GM03348 (cell line): ENCODE results near the gene PSMD12.

Source experiments
- DNase-seq: peaks from one replicate; pipeline ENCODE4 v3.0.0; 2012; ENCODE audit warnings: low spot score

PSMD12 gene

DNA sequence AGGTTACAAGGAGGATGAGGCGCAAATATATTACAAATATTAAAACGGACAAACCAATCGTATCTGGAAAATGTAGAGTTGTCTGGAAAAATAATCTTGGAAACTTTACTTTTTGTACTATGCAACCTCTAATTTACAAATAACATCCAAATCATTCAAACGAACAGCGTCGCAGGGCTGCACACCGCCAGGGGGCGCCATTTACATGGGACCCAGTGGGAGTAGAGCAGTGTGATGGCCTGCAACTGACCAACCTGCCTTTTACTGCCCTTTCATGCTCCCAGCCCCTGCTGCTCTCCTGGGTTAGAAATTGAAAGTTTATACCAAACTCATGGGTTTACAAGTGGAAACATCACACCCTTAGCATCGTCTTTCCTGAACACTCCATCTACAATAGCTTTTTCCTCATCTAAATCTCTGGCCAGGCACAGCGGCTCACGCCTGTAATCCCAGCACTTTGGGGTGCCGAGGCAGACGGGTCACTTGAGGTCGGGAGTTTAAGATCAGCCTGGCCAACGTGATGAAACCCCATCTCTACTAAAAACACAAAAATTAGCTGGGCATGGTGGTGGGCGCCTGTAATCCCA, 20.7 kb upstream of the PSMD12 start:
- peak; percentile 66 for DNase-seq

DNA sequence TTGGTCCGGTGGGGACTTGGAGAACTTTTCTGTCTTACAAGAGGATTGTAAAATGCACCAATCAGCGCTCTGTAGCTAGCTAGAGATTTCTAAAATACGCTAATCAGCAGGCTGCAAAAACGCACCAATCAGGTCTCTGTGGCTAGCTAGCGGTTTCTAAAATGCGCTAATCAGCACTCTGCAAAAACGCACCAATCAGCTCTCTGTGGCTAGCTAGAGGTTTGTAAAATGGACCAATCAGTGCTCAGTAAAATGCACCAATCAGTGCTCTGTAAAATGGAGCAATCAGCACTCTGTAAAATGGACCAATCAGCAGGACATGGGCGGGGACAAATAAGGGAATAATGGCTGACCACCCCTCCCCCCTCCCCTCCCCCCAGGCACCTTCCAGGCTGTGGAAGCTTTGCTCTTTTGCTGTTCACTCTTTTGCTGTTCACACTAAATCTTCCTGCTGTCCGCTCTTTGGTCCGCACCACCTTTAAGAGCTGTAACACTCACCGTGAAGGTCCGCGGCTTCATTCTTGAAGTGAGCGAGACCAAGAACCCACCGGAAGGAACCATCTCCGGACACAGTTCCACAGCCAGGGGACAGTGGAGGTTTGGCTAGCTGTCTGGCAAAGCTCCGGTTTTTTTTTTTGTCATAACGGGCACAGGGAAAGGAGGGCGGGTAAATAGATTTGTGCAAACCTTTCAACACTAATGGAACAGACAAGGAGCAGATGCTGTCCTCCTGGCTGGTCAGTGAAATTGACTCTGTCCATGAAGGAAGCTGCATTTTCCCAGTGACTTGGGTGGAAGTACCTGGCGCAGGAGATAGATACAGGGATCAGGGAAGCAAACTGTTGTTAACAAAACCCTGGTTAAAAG, 19.0 kb upstream of the PSMD12 start:
- no peak for DNase-seq

DNA sequence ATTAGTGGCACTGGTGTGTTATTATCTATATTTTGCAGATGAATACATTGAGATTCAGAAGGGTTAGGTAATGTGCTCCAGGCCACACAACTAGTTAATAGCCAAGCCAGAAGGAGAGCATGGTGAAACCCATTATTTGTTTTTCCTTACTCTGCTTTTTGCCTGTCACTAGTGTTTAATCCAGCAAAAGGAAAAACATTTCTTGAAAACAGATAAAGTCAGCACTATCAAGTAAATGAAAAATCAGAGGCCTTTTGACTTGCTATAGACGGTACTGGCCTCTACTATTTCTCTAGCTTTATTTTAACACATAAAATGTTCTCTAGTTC, 15.5 kb upstream of the PSMD12 start:
- DNase-seq, result no peak

- no peak for DNase-seq
Observed at GRCh38 chr17:67379251-67379630, 12.9 kb upstream of the PSMD12 start.

GRCh38 chr17:67378454-67379250, 12.3 kb upstream of the PSMD12 start:
- peak; percentile 89 for DNase-seq

GRCh38 chr17:67377488-67378453, 11.4 kb upstream of the PSMD12 start:
- peak; percentile 58 for DNase-seq

- peak; percentile 95 for DNase-seq
Observed at GRCh38 chr17:67376737-67377487, 10.5 kb upstream of the PSMD12 start, which contains the start of gene PITPNC1. TSS of gene PITPNC1 (plus strand) at chr17:67377281.

- peak; percentile 56 for DNase-seq
Observed at GRCh38 chr17:67376415-67376736, 10.0 kb upstream of the PSMD12 start.

DNA sequence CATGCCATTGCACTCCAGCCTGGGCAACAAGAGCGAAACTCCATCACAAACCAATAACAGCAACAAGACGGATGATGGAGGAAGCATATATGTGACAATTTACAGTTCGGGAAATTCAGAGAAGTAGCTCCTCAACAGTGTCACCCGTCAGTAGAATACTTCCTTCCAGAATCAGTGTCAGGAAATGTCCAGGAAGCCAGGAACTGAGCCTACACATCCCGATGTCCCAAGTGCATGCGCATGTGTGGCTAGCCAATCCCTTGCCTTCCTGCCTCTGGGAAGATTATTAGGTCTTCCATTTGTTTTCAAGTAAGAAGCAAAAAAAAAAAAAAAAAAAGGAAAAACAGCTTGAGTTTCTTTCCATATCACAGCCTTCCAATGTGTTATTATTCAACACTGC, 9.3 kb upstream of the PSMD12 start:
- peak; percentile 26 for DNase-seq

DNA sequence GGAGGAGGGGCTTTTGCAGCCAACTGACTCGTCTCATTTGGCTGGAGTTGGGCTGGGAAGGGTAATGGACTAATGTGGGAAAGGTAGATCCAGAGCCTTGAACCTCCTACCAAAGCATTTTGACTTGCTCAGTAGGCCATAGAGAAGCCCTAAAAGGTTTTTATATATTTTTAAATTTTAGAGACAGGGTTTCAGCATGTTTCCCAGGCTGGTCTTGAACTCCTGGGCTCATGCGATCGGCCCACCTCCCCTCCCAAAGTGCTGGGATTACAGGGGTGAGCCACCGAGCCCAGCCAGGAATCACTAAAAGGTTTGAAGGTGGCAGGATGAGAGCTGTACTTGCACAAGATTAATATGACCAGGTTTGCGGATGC, 8.7 kb upstream of the PSMD12 start:
- DNase-seq, result no peak

GRCh38 chr17:67374329-67375053, 8.1 kb upstream of the PSMD12 start:
- DNase-seq, result peak; percentile 85

- DNase-seq, result no peak
Observed at GRCh38 chr17:67372751-67373150, 6.4 kb upstream of the PSMD12 start.

DNA sequence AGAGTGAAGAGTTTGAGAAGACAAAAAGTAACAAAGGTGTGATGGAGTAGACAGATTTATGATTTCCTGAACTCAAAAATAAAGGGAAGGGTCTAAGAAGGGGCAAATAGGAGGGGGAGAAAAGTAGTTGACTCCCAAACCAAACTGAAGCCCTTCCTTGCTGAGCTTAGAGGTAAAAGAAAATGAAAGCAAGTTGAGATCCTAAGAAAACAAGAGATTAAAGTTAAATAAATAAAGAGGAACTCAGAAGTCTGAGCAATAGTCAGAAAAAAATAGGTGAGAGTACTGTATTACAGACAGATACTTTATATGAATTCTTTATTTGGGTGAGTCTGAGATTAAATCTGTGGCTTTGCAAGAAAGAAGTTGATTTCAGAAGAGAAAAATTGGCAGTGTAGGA, 3.3 kb upstream of the PSMD12 start:
- DNase-seq, result no peak

DNA sequence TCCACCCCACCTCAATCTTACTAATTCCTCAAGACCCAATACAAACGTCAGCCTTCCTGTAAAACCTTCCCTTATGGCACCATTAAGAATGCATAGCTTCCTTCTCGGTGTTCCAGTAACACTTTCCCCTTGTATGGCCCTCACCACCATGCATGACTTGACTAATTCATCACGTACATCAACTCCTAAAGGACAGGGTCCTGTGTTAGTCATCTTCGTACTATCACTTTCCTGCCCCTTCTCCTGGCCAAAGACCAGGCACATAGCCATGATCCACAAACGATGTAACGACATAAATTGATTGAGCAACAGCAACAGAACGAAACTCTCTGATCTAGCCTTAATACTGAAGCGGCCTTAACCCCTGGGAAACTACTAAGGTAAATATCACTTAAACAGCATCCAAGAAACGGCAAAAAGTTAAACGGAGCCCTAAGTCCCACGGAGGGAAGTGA, 612 bp downstream of the PSMD12 start:
- DNase-seq, result peak; percentile 38

DNA sequence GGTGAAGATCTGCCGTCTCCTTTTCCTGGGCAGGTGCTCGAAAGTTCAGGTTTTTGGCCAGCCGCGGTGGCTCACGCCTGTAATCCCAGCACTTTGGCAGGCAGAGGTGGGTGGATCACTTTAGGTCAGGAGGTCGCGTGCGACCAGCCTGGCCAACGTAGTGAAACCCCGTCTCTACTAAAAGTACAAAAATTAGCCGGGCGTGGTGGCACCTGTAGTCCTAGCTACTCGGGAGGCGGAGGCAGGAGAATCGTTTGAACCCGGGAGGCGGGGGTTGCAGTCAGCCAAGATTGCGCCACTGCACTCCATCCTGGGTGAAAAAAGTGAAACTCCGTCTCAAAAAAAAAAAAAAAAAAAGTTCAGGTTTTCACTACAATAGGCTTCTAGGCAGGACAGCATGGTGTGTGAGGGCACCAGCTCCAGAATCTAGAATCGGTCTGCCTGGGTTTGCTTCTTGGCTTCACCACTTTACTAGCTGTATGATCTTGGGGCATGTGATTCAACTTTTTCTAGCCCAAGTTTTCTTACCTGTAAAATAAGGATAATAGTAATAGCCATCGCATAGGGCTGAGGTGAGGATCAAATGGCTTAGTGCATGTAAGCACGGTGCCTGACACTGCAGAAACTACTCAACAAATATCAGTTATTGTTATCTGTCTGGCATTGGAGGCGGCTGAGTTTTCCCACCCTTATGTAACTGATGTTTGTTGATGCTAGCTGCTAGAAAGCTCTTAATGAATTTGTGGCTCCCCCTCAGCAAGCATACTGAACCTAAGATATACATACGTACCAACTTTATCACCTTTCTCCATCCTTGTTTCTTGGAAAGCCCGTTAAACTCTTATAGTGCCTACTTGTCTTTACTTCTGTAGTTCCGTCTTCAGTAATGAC, 1.3 kb downstream of the PSMD12 start:
- no peak for DNase-seq

DNA sequence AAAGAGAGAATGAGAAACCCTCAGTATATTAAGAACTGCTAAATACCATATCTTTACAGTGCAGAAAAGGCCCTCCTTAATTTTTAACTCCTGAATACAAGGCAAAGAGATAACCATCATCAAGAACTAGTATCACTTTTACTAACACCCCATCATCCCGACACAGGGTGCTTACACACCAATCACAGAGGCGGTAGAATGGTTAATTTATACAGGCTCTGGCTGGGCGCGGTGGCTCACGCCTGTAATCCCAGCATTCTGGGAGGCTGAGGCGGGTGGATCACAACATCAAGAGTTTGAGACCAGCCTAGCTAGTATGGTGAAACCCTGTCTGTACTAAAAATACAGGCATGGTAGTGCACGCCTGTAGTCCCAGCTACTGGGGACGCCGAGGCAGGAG, 4.2 kb downstream of the PSMD12 start:
- no peak for DNase-seq

- no peak for DNase-seq
Observed at GRCh38 chr17:67360880-67361279, 5.5 kb downstream of the PSMD12 start.

- DNase-seq, result no peak
Observed at GRCh38 chr17:67359960-67360791, 6.2 kb downstream of the PSMD12 start.

- peak; percentile 32 for DNase-seq
Observed at GRCh38 chr17:67358612-67359011, 7.8 kb downstream of the PSMD12 start.
